Activated CD8-positive, alpha-beta memory T cell treated with anti-CD3 and anti-CD28 coated beads, Interleukin-2, amount 50 U/mL, for 24 hours (primary cell): ENCODE data around the gene ITGA7.

Experiments
- DNase-seq: peaks from one replicate; pipeline ENCODE4 v3.0.0-alpha.2; 2020; ENCODE audit errors: extremely low read depth

Gene ITGA7

DNA sequence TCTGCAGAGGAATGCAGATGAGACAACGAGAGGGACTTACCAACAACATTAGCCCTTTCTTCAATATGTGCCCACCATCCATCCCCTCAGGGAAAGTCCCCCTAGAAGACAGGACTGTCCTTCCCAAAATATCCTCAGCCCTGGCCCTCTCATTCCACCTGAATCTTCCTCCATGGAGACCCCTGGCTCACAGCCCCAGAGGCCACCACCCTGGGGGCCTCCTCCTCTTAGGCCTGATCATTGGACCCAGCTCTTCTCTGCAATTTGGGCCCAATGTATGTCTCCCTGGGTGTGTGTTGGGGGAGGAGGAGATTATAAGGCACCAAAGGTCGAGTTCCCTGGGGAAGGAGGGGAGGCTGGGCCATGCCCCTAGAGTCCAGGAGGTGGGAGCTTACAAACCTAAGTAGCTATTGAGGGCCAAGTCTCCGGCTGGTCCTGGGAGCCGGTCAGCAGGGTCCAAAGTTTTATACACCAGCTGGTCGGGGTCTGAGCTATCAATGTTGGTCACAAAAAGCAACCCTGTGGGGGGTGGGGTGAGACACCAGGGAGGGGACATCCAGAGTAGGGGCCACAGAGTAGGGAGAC, 8.1 kb downstream of the ITGA7 start:
- no peak for DNase-seq

GRCh38 chr12:55698965-55699364, 8.7 kb downstream of the ITGA7 start:
- DNase-seq: no peak

- DNase-seq: no peak
Measured at GRCh38 chr12:55698241-55698955, 9.3 kb downstream of the ITGA7 start.

DNA sequence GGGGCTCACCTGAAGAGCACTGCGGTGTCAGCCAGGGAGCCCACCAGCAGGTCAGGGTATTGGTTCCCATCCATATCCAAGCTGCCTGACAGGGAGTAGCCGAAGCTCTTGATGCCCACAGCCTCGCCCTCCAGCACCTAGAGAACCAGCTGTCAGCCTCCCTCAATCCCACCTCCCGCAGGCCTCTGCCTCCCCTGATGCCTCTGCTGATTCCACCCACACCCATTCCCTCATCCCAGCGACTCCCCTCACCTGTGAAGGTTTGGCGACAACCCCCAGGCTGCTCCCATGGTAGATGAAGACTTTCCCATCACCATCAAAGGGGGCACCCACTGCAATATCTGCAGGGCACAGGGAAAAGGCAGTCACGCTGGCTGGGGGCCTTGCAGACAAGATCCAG, 10.0 kb downstream of the ITGA7 start:
- no peak for DNase-seq

DNA sequence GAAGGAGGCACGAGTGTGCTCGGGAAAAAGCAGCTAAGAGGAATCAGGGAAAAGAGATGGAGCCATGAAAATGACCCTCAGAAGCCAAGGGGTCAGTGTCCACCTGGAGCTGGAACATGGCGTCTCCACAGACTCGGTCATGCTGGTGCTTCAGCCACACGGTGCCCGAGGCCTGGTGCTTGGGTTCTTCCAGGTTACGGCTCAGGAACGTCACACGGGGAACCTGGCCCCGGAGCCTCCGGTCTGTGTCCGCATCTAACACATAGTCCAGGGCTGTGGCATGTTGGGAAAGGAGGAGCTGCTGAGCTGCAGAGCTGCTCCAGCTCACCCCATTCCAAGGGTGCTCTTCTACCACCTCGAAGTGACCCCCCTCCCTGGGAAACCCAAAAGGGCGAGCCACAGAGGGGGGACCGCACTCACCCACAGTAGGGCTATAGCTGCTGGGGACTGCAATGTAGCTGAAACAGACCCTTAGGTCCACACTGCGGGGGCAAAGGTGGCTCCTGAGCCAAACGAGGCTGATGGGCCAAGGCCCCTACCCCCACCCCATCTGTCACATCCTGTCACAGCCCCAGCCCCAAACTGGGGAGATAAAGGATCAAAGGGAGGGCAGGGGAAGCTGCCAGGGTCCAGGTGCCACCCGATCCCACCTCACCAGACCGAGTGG, 10.8 kb downstream of the ITGA7 start:
- no peak for DNase-seq

GRCh38 chr12:55696141-55696540, 11.6 kb downstream of the ITGA7 start:
- no peak for DNase-seq

DNA sequence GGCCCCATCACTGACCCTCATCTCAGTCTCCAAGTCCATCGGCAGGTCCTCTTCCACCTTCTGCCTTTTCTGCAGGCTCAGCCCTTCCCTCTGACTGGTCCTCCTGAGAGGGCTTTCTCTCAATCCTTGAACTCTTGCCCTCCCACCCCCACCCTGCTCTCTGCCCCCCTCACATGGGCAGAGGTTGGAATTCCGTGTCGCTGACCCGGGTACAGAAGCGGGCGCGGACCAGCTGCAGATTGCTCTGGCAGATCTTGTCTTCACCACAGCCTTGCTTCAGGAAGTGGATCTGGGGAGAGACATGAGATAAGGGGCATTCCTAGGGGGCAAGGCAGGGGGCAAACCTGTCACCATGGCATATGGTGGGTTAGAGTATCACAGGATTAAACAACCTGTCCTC, 12.4 kb downstream of the ITGA7 start:
- no peak for DNase-seq

- DNase-seq: no peak
Measured at GRCh38 chr12:55694651-55695050, 13.1 kb downstream of the ITGA7 start.

DNA sequence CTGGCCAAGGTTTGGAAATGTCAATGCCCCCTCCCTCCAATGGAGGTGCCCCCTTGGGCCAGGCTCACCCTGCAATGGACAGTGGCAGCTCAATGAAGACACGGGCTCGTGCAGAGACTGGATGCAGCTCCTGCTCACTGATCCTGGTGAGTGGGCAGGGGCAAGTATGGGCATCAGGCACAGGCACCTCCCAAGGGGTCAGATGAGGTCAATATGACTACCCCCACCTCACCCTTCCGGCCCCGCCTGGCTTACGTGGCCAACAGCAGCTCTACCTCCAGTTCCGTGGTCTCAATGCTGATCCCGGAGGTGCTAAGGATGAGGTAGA, 13.6 kb downstream of the ITGA7 start:
- DNase-seq: no peak

DNA sequence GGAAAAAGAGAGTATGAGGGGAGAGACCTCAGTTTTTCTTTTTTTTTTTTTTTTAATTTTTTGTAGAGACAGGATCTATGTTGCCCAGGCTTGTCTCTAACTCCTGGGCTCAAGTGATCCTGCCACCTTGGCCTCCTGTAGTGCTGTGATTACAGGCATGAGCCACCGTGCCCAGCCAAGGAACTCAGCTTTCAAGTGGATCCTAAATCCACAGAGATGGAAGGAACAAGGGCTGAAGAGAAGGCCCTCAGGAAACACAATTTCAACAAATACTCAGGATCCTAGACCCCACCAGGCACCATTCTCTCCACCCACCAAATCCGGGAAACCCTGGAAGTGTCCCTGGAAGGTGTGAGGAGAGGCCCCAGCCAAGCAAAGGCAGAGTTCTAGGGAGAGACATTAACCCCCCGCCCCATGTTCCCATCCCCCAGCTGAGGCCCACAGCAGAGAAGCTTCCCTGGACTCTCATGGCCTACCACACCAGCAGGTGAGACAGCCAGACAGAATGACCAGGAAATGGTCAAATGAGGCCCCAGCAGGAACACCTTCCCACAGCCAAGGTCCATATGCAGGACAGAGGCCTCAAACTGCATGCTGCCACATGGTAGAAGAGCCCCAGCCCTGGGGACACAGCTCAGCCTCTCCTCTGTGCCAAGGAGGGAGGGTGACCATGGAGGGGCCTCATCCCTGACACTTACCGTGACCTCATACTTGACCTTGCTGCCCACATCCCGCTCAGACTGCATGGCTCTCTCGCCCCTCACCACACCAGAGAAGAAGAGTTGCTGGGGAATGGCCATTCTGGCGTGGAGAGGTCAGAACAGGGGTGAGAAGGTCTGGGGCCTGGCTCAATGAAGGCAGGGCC, 14.1 kb downstream of the ITGA7 start:
- DNase-seq: no peak

- no peak for DNase-seq
Measured at GRCh38 chr12:55692631-55693322, 14.9 kb downstream of the ITGA7 start.

- no peak for DNase-seq
Measured at GRCh38 chr12:55688716-55689655, 18.7 kb downstream of the ITGA7 start.

GRCh38 chr12:55687746-55688145, 20.0 kb downstream of the ITGA7 start:
- DNase-seq: no peak

- no peak for DNase-seq
Measured at GRCh38 chr12:55686366-55687010, 21.2 kb downstream of the ITGA7 start.

DNA sequence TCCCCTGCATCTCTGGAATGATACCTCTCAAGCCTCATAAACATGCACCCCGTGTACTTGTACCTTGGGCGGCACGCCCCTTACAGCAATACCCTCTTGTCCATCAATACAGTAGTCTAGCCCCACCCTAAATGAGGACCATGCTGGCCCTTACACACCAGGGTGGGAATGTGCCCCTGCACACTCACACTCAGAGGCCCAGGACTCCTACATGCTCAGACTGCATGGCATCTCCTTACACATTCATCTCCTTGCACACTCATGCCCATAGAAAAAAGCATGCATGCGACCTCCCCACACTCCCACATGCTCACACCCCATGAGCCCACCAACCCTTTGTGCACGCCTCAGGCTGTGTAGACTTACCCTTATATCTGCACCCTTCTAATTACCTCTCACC, 22.0 kb downstream of the ITGA7 start:
- DNase-seq: no peak

DNA sequence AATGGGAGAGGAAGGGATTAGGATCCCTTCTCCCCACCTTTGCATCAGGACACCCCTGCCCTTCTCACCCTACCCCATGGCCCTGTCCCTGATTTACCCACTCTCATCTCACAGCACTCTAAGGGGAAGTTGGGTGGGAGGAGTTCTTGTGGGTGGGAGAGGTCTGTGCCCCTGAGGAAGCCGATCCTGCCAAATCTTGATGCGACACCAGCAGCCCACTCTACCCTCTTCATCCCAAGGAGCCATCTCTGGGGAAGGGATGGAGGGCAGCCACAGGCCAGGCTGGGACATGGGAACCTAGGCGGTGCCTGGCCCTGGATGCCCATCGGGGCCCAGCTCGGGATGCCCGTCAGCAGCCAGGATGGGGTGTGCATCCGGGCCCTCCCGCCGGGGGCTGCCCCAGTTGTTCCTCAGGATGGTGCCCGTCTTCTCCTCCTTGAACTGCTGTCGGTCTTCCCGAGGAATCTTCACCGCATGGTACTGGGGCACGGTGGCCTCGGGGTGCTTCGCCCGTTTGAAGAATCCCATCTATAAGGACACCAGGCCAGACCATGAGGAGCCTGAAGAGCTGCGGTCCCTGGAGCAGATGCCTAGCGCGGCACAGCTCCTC, 22.8 kb downstream of the ITGA7 start:
- DNase-seq: no peak

DNA sequence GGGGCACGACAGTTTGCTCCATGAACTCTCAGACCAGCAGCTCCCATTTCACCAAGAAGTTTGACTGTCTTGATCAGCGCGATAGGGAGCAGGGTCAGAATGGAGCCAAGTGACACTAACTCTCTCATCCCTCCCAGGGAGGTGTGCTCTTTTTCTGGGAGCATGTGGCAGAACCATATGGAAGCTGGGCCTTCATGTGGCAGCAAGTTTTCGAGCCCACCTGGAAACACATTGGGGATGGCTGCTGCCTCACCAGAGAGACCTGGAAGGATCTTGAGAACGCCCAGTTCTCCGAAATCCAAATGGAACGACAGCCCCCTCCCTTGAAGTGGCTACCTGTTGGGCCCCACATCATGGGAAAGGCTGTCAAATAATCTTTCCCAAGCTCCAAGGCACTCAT, 24.0 kb downstream of the ITGA7 start:
- DNase-seq: no peak

DNA sequence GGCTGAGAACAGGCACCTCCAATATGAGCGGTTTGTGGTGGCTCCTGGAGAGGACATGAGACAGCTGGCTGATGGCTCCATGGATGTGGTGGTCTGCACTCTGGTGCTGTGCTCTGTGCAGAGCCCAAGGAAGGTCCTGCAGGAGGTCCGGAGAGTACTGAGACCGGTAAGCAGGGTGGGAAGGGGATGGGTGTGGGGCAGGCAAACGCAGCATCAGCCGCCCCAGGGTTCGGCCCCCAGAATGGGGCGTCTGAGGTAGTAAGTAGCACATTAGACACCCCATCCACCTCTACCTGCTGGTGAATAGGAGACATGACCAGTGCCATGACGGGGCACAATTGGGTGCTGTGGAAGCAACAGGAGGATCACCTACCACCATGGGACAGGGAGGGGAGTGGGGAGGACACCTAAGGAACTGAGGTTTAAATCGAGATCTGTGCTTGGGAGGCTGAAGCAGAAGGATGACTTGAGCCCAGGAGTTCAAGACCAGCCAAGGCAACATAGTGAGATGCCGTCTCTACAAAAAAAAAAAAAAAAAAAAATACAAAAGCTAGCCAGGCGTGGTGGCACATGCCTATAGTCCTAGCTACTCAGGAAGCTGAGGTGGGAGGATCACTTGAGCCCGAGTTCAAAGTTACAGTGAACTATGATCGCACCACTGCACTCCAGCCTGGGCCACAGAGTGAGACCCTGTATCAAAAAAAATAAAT, 25.5 kb downstream of the ITGA7 start:
- no peak for DNase-seq
